Stomach (tissue), 9 donors: ENCODE measurements around the gene PLK5. TPM values are rescaled to one million over a fixed set of nuclear protein-coding genes. Genes with fewer than 3 reads are reported as not detected.

Source experiments
- DNase-seq, 2 donors: peaks; one replicate each; pipeline versions ENCODE4 v3.0.0 to v3.0.0-alpha.2; 2013 to 2019
- H3K27ac ChIP-seq, 5 donors: fragments of 200-600 bp in 4 of 5; sonication (generic) in 4 of 5; one replicate each; pipeline ENCODE4 v1.5.1; 2013 to 2019; ENCODE audit warnings: mild to moderate bottlenecking in 1 of 5, moderate library complexity in 1 of 5
- H3K27me3 ChIP-seq, 3 donors: fragments of 200-600 bp; sonication (generic); one replicate each; pipeline ENCODE4 v1.5.1; 2017 to 2019; ENCODE audit warnings: mixed run types in 1 of 3
- H3K36me3 ChIP-seq, 4 donors: fragments of 200-600 bp; sonication (generic); 1 replicate in 3 of 4; 2 replicates in 1 of 4; pipeline ENCODE4 v1.5.1; 2016 to 2019
- H3K4me1 ChIP-seq, 4 donors: fragments of 200-600 bp; sonication (generic); one replicate each; pipeline ENCODE4 v1.5.1; 2016 to 2019
- H3K4me3 ChIP-seq, 4 donors: fragments of 200-600 bp; sonication (generic) in 3 of 4; one replicate each; pipeline ENCODE4 v1.5.1; 2016 to 2019; ENCODE audit warnings: mild to moderate bottlenecking in 1 of 4
- H3K9me3 ChIP-seq, 4 donors: fragments of 200-600 bp; sonication (generic); one replicate each; pipeline ENCODE4 v1.5.1; 2016 to 2019
- CTCF ChIP-seq, 7 experiments: fragments of 450-650 bp in 4 of 7; fragments of 200-600 bp in 3 of 7; sonication (generic) in 3 of 7; IDR thresholded peaks; one replicate each; pipeline ENCODE4 v1.5.1; 2016 to 2019; ENCODE audit warnings: antibody characterized with exemption in 7 of 7, control low read depth in 2 of 7, mild to moderate bottlenecking in 1 of 7
- EP300 ChIP-seq: sonication (generic); formaldehyde crosslinking; IDR thresholded peaks from one replicate; pipeline ENCODE4 v1.6.1; 2017; ENCODE audit warnings: antibody characterized with exemption
- POLR2A ChIP-seq, 4 donors: fragments of 450-650 bp; IDR thresholded peaks; one replicate each; pipeline ENCODE4 v1.6.1; 2016; ENCODE audit warnings: antibody characterized with exemption in 4 of 4, control low read depth in 2 of 4, mild to moderate bottlenecking in 1 of 4, moderate library complexity in 1 of 4
- POLR2AphosphoS5 ChIP-seq, 3 donors: sonication (generic); formaldehyde crosslinking; IDR thresholded peaks; one replicate each; pipeline ENCODE4 v1.6.1; 2016; ENCODE audit warnings: antibody characterized with exemption in 3 of 3
- WGBS, 5 donors: extraction: QIAGEN DNeasy Blood & Tissue Kit in 3 of 5; methylation state at CpG; one replicate each; pipeline versions ENCODE4 v1.1.5 to v1.1.7; 2013 to 2018; 5-methylcytosine and 5-hydroxymethylcytosine counted together
- intact Hi-C: fragments of 100-400 bp; cut with DNase I; formaldehyde crosslinking; loops from one replicate; pipeline ENCODE4 v1.15.1; 2023; ENCODE audit warnings: low total_unique reads
- polyA plus RNA-seq, 3 donors: library from polyadenylated mRNA; stranded (reverse); fragments of 200-250 nt; gene quantifications; one replicate each; pipeline ENCODE4 v1.2.3, GENCODE V29; 2013
- total RNA-seq, 5 donors: library from RNA; depleted of rRNA; stranded (reverse); fragments of >200 nt; gene quantifications; one replicate each; pipeline versions ENCODE4 v1.1.0 to v1.2.3, GENCODE V29; 2014 to 2016
- donor health status: healthy with polysubstance abuse.
- donor health status: Bipolar disorder and iron deficiency.
- donor health status: healthy.

PLK5 gene
- total and polyA plus RNA-seq, 8 donors, result 0.12 to 0.80 TPM; not detected in 6

- intact Hi-C loops, result no loop called here
- no peaks in the 10 kb centered on the region for H3K4me1 ChIP-seq
- H3K9me3 ChIP-seq, result no peaks in the 10 kb centered on the region
- no peak for DNase-seq
- 77 to 82% (median 80%) methylated on average over 28 to 41 of the region's 41 CpGs for WGBS, 5 donors
- no peak overlapping the region for H3K4me3 ChIP-seq
- peak overlapping the region in 1 of 5 donors; percentile 9 for H3K27ac ChIP-seq
- TF ChIP-seq EP300, result no peak
- TF ChIP-seq POLR2AphosphoS5 (IDR thresholded peaks at IDR 0.05), result no peak
- no peak for TF ChIP-seq POLR2A (IDR thresholded peaks at IDR 0.05)
- no peak for TF ChIP-seq CTCF (IDR thresholded peaks at IDR 0.05)
- no peaks in the 10 kb centered on the region for H3K27me3 ChIP-seq
- H3K36me3 ChIP-seq, result peaks cover 43 to 64% (median 62%) of the 10 kb centered on the region in 4 donors
Observed at GRCh38 chr19:1577090-1577928, 53.4 kb downstream of the PLK5 start.

- DNase-seq, result no peak
- H3K36me3 ChIP-seq, result peaks cover 48 to 72% (median 70%) of the 10 kb centered on the region in 4 donors
- 84 to 89% (median 88%) methylated on average over 41 to 49 of the region's 49 CpGs for WGBS, 5 donors
- H3K27ac ChIP-seq, result no peak overlapping the region
- intact Hi-C loops, result no loop called here
- H3K9me3 ChIP-seq, result no peaks in the 10 kb centered on the region
- no peak overlapping the region for H3K4me3 ChIP-seq
- TF ChIP-seq EP300 (no peak), CTCF (IDR thresholded peaks at IDR 0.05) (no peak), POLR2A (IDR thresholded peaks at IDR 0.05) (no peak), POLR2AphosphoS5 (IDR thresholded peaks at IDR 0.05) (no peak)
- H3K27me3 ChIP-seq, result no peaks in the 10 kb centered on the region
- no peaks in the 10 kb centered on the region for H3K4me1 ChIP-seq
Observed at GRCh38 chr19:1577929-1578618, 54.2 kb downstream of the PLK5 start.

- H3K9me3 ChIP-seq, result no peaks in the 10 kb centered on the region
- no peak overlapping the region for H3K27ac ChIP-seq
- H3K4me1 ChIP-seq, result no peaks in the 10 kb centered on the region
- intact Hi-C loops, result no loop called here
- WGBS, 5 donors, result 94 to 97% (median 96%) methylated on average over 20 of the region's 20 CpGs
- no peaks in the 10 kb centered on the region for H3K27me3 ChIP-seq
- no peak overlapping the region for H3K4me3 ChIP-seq
- TF ChIP-seq POLR2A (IDR thresholded peaks at IDR 0.05) (no peak), EP300 (no peak), POLR2AphosphoS5 (IDR thresholded peaks at IDR 0.05) (no peak)
- peaks cover 56 to 83% (median 80%) of the 10 kb centered on the region in 4 donors for H3K36me3 ChIP-seq
- no peak for DNase-seq
Observed at GRCh38 chr19:1579222-1579621, 55.3 kb downstream of the PLK5 start.

GRCh38 chr19:1580382-1580781 is 56.5 kb downstream of the PLK5 start:
- peaks cover 0 to 2% (median 0%) of the 10 kb centered on the region in 4 donors for H3K4me1 ChIP-seq
- intact Hi-C loops, result no loop called here

More at GRCh38 chr19:1580382-1580781, 56.5 kb downstream of the PLK5 start:
- WGBS, 5 donors, result 86 to 93% (median 91%) methylated on average over 18 to 20 of the region's 20 CpGs
- H3K27me3 ChIP-seq, result no peaks in the 10 kb centered on the region
- no peaks in the 10 kb centered on the region for H3K9me3 ChIP-seq
- peaks cover 63 to 92% (median 89%) of the 10 kb centered on the region in 4 donors for H3K36me3 ChIP-seq
- no peak overlapping the region for H3K4me3 ChIP-seq
- no peak overlapping the region for H3K27ac ChIP-seq
- no peak for DNase-seq
- TF ChIP-seq POLR2A (IDR thresholded peaks at IDR 0.05) (no peak), POLR2AphosphoS5 (IDR thresholded peaks at IDR 0.05) (no peak), EP300 (no peak), CTCF (IDR thresholded peaks at IDR 0.05) (no peak)
